NCI-H1417 (cell line): ENCODE results near the gene MDM4.
"Not testable (repeated sequence)": the region's sequence is repeated elsewhere in the genome, so short reads cannot be mapped to it uniquely, and the experiment has no call there.

Experiments
- DNase-seq, 3 experiments: peaks; one replicate each; lab custom pipeline; 2025; lab: John Stamatoyannopoulos, UW

MDM4 gene

GRCh38 chr1:204517382-204517781 is 1.2 kb downstream of the MDM4 start:
- DNase-seq: not testable (repeated sequence)

- DNase-seq: peak in 1 of 3 experiments; percentile 99
These were observed 4.9 kb downstream of the MDM4 start for GRCh38 chr1:204520834-204521709.

GRCh38 chr1:204521941-204522521 is 5.8 kb downstream of the MDM4 start:
- DNase-seq: not testable (repeated sequence)

- no peak for DNase-seq
These were observed 7.5 kb downstream of the MDM4 start for GRCh38 chr1:204523605-204524215.

GRCh38 chr1:204524986-204525385 is 8.8 kb downstream of the MDM4 start:
- DNase-seq: peak in 1 of 3 experiments; percentile 44

GRCh38 chr1:204528241-204528640 is 12.0 kb downstream of the MDM4 start:
- DNase-seq: no peak

- DNase-seq: no peak
These were observed 12.5 kb downstream of the MDM4 start for GRCh38 chr1:204528677-204529076.

- no peak for DNase-seq
These were observed 13.2 kb downstream of the MDM4 start for GRCh38 chr1:204529371-204529895.

- DNase-seq: no peak
These were observed 14.7 kb downstream of the MDM4 start for GRCh38 chr1:204530932-204531331.

- no peak for DNase-seq
These were observed 16.6 kb downstream of the MDM4 start for GRCh38 chr1:204532832-204533231.

- no peak for DNase-seq
These were observed 25.4 kb downstream of the MDM4 start for GRCh38 chr1:204541626-204542025.

- DNase-seq: no peak
These were observed 28.1 kb downstream of the MDM4 start for GRCh38 chr1:204544321-204544720.

GRCh38 chr1:204545202-204545601 is 29.0 kb downstream of the MDM4 start:
- DNase-seq: no peak

GRCh38 chr1:204545881-204546280 is 29.7 kb downstream of the MDM4 start:
- DNase-seq: no peak

GRCh38 chr1:204548265-204548664 is 32.1 kb downstream of the MDM4 start:
- no peak for DNase-seq

GRCh38 chr1:204549313-204549712 is 33.1 kb downstream of the MDM4 start:
- no peak for DNase-seq

- DNase-seq: no peak
These were observed 34.7 kb downstream of the MDM4 start for GRCh38 chr1:204550926-204551325.

- DNase-seq: no peak
These were observed 40.3 kb downstream of the MDM4 start for GRCh38 chr1:204556458-204557052.

GRCh38 chr1:204558467-204558866 is 42.3 kb downstream of the MDM4 start:
- DNase-seq: peak; percentile 60 to 92 (median 66)

GRCh38 chr1:204560002-204560401 is 43.8 kb downstream of the MDM4 start:
- DNase-seq: peak in 2 of 3 experiments; percentile 49 to 53

- DNase-seq: no peak
These were observed 44.5 kb downstream of the MDM4 start for GRCh38 chr1:204560590-204561150.
